Aorta (tissue), 5 donors: ENCODE results near the gene MORN1. TPM values are rescaled to one million over a fixed set of nuclear protein-coding genes. Genes with fewer than 3 reads are reported as not detected.

ENCODE experiments used
- ATAC-seq: fragments of 200-7000 bp; cut with Tn5 transposase; one replicate; pipeline ENCODE4 v1.9.1; 2022; ENCODE audit warnings: moderate library complexity; ENCODE audit not compliant: low FRiP score
- DNase-seq, 2 donors: peaks; one replicate each; pipeline ENCODE4 v3.0.0-alpha.2; 2020
- H3K27ac ChIP-seq, 2 donors: one replicate each; pipeline ENCODE4 v1.5.1; 2013; ENCODE audit warnings: low read length in 2 of 2, mild to moderate bottlenecking in 2 of 2, moderate library complexity in 2 of 2, control low read depth in 1 of 2, inconsistent platforms in 1 of 2, low read depth in 1 of 2
- H3K27me3 ChIP-seq, 2 donors: one replicate each; pipeline ENCODE4 v1.6.1; 2013; ENCODE audit warnings: control low read depth in 1 of 2, low read length in 1 of 2, mild to moderate bottlenecking in 1 of 2, moderate library complexity in 1 of 2; ENCODE audit not compliant: insufficient read depth in 2 of 2, control insufficient read depth in 1 of 2
- H3K36me3 ChIP-seq, 2 donors: one replicate each; pipeline ENCODE4 v1.6.1; 2013; ENCODE audit warnings: control low read depth in 1 of 2, low read length in 1 of 2, mild to moderate bottlenecking in 1 of 2; ENCODE audit not compliant: insufficient read depth in 2 of 2, control insufficient read depth in 1 of 2
- H3K4me1 ChIP-seq, 2 donors: one replicate each; pipeline ENCODE4 v1.6.1; 2013; ENCODE audit warnings: low read length in 2 of 2, control low read depth in 1 of 2, mild to moderate bottlenecking in 1 of 2, moderate library complexity in 1 of 2; ENCODE audit not compliant: insufficient read depth in 2 of 2, control insufficient read depth in 1 of 2
- H3K4me3 ChIP-seq, 2 donors: one replicate each; pipeline ENCODE4 v1.5.1; 2013; ENCODE audit warnings: low read length in 2 of 2, control low read depth in 1 of 2, mild to moderate bottlenecking in 1 of 2
- H3K9me3 ChIP-seq: one replicate; pipeline ENCODE4 v1.6.1; 2013; ENCODE audit warnings: mild to moderate bottlenecking, low read length; ENCODE audit not compliant: control insufficient read depth
- WGBS, 2 donors: extraction: QIAGEN DNeasy Blood & Tissue Kit; methylation state at CpG; one replicate each; pipeline ENCODE4 v1.1.7; 2013; 5-methylcytosine and 5-hydroxymethylcytosine counted together
- intact Hi-C, 2 donors: fragments of 100-400 bp; cut with DNase I; formaldehyde crosslinking; loops; one replicate each; pipeline versions ENCODE4 v1.14.2 to v1.15.0; 2022
- polyA plus RNA-seq, 2 donors: library from polyadenylated mRNA; stranded (reverse); fragments of 200-250 nt; gene quantifications; one replicate each; pipeline ENCODE4 v1.2.3, GENCODE V29; 2013
- total RNA-seq, 2 donors: library from RNA; stranded (reverse); fragmentation: NEBNext Ultra II Directional; extraction: Animal tissue kit (Norgen Biotek cat#: 25700); gene quantifications; one replicate each; pipeline ENCODE4 v1.2.1, GENCODE V29; 2021
- donor health status: healthy with polysubstance abuse.
- donor health status: Bipolar disorder and iron deficiency.
- donor health status: DM: no; HTN: no; CAD: no.
- donor health status: DM: no; HTN: no; CAD: no.
- donor health status: DM: yes; HTN: yes; CAD: no.

Gene MORN1
- total and polyA plus RNA-seq, 4 donors, result 0.50 to 12.0 (median 6.9) TPM

GRCh38 chr1:2388004-2388913 lies 3.1 kb downstream of the MORN1 start:
- Histone ChIP-seq H3K9me3 (no peaks in the 10 kb centered on the region), H3K4me3 (no peak overlapping the region), H3K4me1 (no peaks in the 10 kb centered on the region), H3K36me3 (no peaks in the 10 kb centered on the region), H3K27ac (no peak overlapping the region), H3K27me3 (no peaks in the 10 kb centered on the region)
- 91 to 94% methylated on average over 32 of the region's 32 CpGs for WGBS, 2 donors
- peak; percentile 30 to 73 for DNase-seq
- intact Hi-C loops, result no loop called here
- no peak for ATAC-seq

GRCh38 chr1:2386636-2387611 lies 4.4 kb downstream of the MORN1 start:
- H3K36me3 ChIP-seq, result no peaks in the 10 kb centered on the region
- H3K4me3 ChIP-seq, result no peak overlapping the region
- DNase-seq, result peak; percentile 37 to 62
- no peak overlapping the region for H3K27ac ChIP-seq
- 92 to 95% methylated on average over 30 of the region's 30 CpGs for WGBS, 2 donors
- no peak for ATAC-seq
- no peaks in the 10 kb centered on the region for H3K9me3 ChIP-seq
- H3K4me1 ChIP-seq, result no peaks in the 10 kb centered on the region
- intact Hi-C loops, result no loop called here
- no peaks in the 10 kb centered on the region for H3K27me3 ChIP-seq

GRCh38 chr1:2385606-2386280 lies 5.6 kb downstream of the MORN1 start:
- no peaks in the 10 kb centered on the region for H3K4me1 ChIP-seq
- intact Hi-C loops, result no loop called here
- 91 to 93% methylated on average over 19 of the region's 19 CpGs for WGBS, 2 donors
- no peaks in the 10 kb centered on the region for H3K9me3 ChIP-seq
- peak; percentile 39 to 59 for DNase-seq
- H3K4me3 ChIP-seq, result no peak overlapping the region
- no peaks in the 10 kb centered on the region for H3K27me3 ChIP-seq
- no peaks in the 10 kb centered on the region for H3K36me3 ChIP-seq
- no peak for ATAC-seq
- no peak overlapping the region for H3K27ac ChIP-seq

GRCh38 chr1:2384941-2385481 lies 6.3 kb downstream of the MORN1 start:
- Histone ChIP-seq H3K9me3 (no peaks in the 10 kb centered on the region), H3K4me3 (no peak overlapping the region), H3K36me3 (no peaks in the 10 kb centered on the region), H3K4me1 (no peaks in the 10 kb centered on the region), H3K27ac (no peak overlapping the region), H3K27me3 (no peaks in the 10 kb centered on the region)
- intact Hi-C loops, result loop anchor here (5.0 kb wide), 2 partner anchors 63 to 73 kb away; no protein-coding TSS in a partner anchor
- no peak for ATAC-seq
- WGBS, 2 donors, result 63 to 76% methylated on average over 41 of the region's 41 CpGs
- peak; percentile 45 to 71 for DNase-seq

- ATAC-seq (no peak), DNase-seq (peak; percentile 26 to 55)
- Histone ChIP-seq H3K4me3 (no peak overlapping the region), H3K27ac (no peak overlapping the region), H3K27me3 (no peaks in the 10 kb centered on the region), H3K9me3 (no peaks in the 10 kb centered on the region), H3K4me1 (no peaks in the 10 kb centered on the region), H3K36me3 (no peaks in the 10 kb centered on the region)
- WGBS, 2 donors, result 92 to 93% methylated on average over 21 of the region's 21 CpGs
- intact Hi-C loops, result loop anchor here (5.0 kb wide), 2 partner anchors 62 to 72 kb away; no protein-coding TSS in a partner anchor
These were observed 7.1 kb downstream of the MORN1 start for GRCh38 chr1:2384130-2384860.

GRCh38 chr1:2383576-2383975 lies 7.8 kb downstream of the MORN1 start:
- H3K27me3 ChIP-seq, result no peaks in the 10 kb centered on the region
- intact Hi-C loops, result loop anchor here (5.0 kb wide), 2 partner anchors 61 to 71 kb away; no protein-coding TSS in a partner anchor
- no peaks in the 10 kb centered on the region for H3K4me1 ChIP-seq
- H3K9me3 ChIP-seq, result no peaks in the 10 kb centered on the region
- ATAC-seq (no peak), DNase-seq (peak; percentile 21 to 70)
- no peak overlapping the region for H3K27ac ChIP-seq
- H3K36me3 ChIP-seq, result no peaks in the 10 kb centered on the region
- 87 to 92% methylated on average over 14 of the region's 14 CpGs for WGBS, 2 donors
- no peak overlapping the region for H3K4me3 ChIP-seq

GRCh38 chr1:2382621-2383361 lies 8.6 kb downstream of the MORN1 start:
- H3K4me3 ChIP-seq, result no peak overlapping the region
- intact Hi-C loops, result loop anchor here (5.0 kb wide), 2 partner anchors 60 to 70 kb away; no protein-coding TSS in a partner anchor

More at GRCh38 chr1:2382621-2383361, 8.6 kb downstream of the MORN1 start:
- H3K4me1 ChIP-seq, result no peaks in the 10 kb centered on the region
- peak; percentile 47 to 78 for DNase-seq
- H3K27ac ChIP-seq, result no peak overlapping the region
- no peaks in the 10 kb centered on the region for H3K27me3 ChIP-seq
- H3K36me3 ChIP-seq, result no peaks in the 10 kb centered on the region
- no peak for ATAC-seq
- H3K9me3 ChIP-seq, result no peaks in the 10 kb centered on the region
- WGBS, 2 donors, result 47 to 52% methylated on average over 13 of the region's 13 CpGs
